Measurements from ENCODE around the gene AP2A2.

DNA sequence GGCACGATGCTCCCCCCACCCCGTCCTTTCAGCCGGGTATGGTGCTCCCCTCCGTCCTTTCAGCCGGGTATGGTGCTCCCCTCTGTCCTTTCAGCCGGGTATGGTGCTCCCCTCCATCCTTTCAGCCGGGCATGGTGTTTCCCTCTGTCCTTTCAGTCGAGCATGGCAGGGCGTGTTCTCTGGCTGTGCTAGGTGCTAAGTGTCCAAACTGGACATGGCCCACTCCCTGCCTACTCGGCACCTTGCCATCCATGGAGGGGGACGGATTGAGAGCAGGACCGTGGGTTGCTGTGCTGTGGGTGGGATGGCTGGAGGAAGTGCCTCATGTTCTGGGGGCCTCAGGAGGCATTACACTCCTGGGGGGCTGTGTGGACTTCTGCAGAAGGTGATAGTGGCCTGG, 65.4 kb downstream of the AP2A2 start:
- TF ChIP-seq, protein P1, sequence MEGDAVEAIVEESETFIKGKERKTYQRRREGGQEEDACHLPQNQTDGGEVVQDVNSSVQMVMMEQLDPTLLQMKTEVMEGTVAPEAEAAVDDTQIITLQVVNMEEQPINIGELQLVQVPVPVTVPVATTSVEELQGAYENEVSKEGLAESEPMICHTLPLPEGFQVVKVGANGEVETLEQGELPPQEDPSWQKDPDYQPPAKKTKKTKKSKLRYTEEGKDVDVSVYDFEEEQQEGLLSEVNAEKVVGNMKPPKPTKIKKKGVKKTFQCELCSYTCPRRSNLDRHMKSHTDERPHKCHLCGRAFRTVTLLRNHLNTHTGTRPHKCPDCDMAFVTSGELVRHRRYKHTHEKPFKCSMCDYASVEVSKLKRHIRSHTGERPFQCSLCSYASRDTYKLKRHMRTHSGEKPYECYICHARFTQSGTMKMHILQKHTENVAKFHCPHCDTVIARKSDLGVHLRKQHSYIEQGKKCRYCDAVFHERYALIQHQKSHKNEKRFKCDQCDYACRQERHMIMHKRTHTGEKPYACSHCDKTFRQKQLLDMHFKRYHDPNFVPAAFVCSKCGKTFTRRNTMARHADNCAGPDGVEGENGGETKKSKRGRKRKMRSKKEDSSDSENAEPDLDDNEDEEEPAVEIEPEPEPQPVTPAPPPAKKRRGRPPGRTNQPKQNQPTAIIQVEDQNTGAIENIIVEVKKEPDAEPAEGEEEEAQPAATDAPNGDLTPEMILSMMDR (conservative IDR thresholded peaks at IDR 0.05; ENCODE audit: low read length) = no peak
- TF ChIP-seq EZH2phosphoT487 (IDR thresholded peaks at IDR 0.05; ENCODE audit: borderline replicate concordance) = no peak

Measured in Loucy (cell line).